Psoas muscle (tissue), 8 donors: ENCODE measurements around the gene C5AR2. TPM values are rescaled to one million over a fixed set of nuclear protein-coding genes. Genes with fewer than 3 reads are reported as not detected.
"Not testable (repeated sequence)": the region's sequence is repeated elsewhere in the genome, so short reads cannot be mapped to it uniquely, and the experiment has no call there.

Source experiments
- ATAC-seq, 4 donors: fragments of 200-7000 bp; cut with Tn5 transposase; one replicate each; pipeline ENCODE4 v1.9.1; 2020; ENCODE audit warnings: moderate library complexity in 3 of 4, mild to moderate bottlenecking in 2 of 4
- DNase-seq, 2 donors: peaks; one replicate each; pipeline ENCODE4 v3.0.0-alpha.2; 2020
- H3K27ac ChIP-seq: fragments of 200-600 bp; one replicate; pipeline ENCODE4 v1.8.0; 2022
- H3K27me3 ChIP-seq, 3 donors: fragments of 200-600 bp in 1 of 3; one replicate each; pipeline versions ENCODE4 v1.6.1 to v1.8.0; 2013 to 2022; ENCODE audit warnings: low read length in 2 of 3, mild to moderate bottlenecking in 2 of 3, moderate library complexity in 1 of 3; ENCODE audit not compliant: insufficient read depth in 3 of 3
- H3K36me3 ChIP-seq, 2 donors: fragments of 200-600 bp in 1 of 2; one replicate each; pipeline versions ENCODE4 v1.6.1 to v1.8.0; 2013 to 2022; ENCODE audit warnings: low read depth in 1 of 2, mild to moderate bottlenecking in 1 of 2, moderate library complexity in 1 of 2; ENCODE audit not compliant: insufficient read depth in 1 of 2
- H3K4me1 ChIP-seq: fragments of 200-600 bp; one replicate; pipeline ENCODE4 v1.8.0; 2022
- H3K4me3 ChIP-seq: fragments of 200-600 bp; one replicate; pipeline ENCODE4 v1.8.0; 2022; ENCODE audit warnings: mild to moderate bottlenecking
- H3K9me3 ChIP-seq: fragments of 200-600 bp; one replicate; pipeline ENCODE4 v1.8.0; 2022
- WGBS, 3 donors: extraction: QIAGEN DNeasy Blood & Tissue Kit; methylation state at CpG; one replicate each; pipeline versions ENCODE4 v1.1.6 to v1.1.7; 2013; 5-methylcytosine and 5-hydroxymethylcytosine counted together
- intact Hi-C, 2 donors: fragments of 100-400 bp; cut with DNase I; formaldehyde crosslinking; loops; one replicate each; pipeline versions ENCODE4 v1.11.0 to v1.14.2; 2022
- polyA plus RNA-seq, 3 donors: library from polyadenylated mRNA; stranded (reverse); fragments of 200-250 nt; gene quantifications; one replicate each; pipeline ENCODE4 v1.2.3, GENCODE V29; 2013
- total RNA-seq, 4 donors: library from RNA; stranded (reverse); fragmentation: NEBNext Ultra II Directional in 2 of 4; extraction: Animal tissue kit (Norgen Biotek cat#: 25700) in 2 of 4; gene quantifications; one replicate each; pipeline versions ENCODE4 v1.2.1 to v1.2.4, GENCODE V29; 2021 to 2023
- TF ChIP-seq, protein P1 (sequence below): fragments of 200-600 bp; IDR thresholded peaks from one replicate; pipeline ENCODE4 v1.8.0; 2022; ENCODE audit warnings: antibody characterized with exemption
- donor health status: healthy with polysubstance abuse.
- donor health status: DM: no; HTN: no; CAD: no; lungs with moderate emphysema.
- donor health status: Bipolar disorder and iron deficiency.
- donor health status: healthy.
- donor health status: DM: yes; HTN: yes; CAD: no.
- donor health status: DM: no; HTN: no; CAD: no.
- donor health status: DM: no; HTN: no; CAD: no.
- donor health status: DM: yes; HTN: yes; CAD: no.

Gene C5AR2
- total and polyA plus RNA-seq, 7 donors: 0.06 to 0.44 (median 0.37) TPM; not detected in 2

DNA sequence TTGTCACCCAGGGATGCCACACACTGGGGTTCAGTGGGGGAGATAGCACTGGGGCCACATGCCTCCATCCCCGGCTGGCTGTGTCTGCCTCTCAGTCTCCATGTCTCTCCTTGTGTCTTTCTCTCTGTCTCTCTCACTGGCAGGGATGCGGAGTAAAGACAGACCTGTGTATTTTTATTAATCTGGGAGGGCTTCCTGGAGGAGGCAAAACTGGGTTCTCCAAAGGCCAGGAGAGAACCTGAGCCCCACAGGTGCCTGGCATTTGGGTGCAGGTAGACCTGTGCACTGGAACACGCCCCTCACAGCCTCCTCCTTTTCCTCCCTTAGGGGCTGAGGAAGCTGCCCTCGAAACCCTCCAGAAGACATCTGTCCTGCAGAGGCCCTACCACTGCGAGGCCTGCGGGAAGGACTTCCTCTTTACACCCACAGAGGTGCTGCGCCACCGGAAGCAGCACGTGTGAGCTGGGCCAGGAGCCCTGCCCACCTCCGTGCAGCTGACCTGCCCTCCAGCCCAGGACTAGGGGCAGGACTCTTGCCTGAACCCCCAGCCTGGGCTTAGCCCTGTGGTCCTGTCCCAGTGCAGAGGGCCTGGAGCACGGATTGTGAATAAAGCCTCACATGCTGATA lies 49.8 kb downstream of the C5AR2 start:
- Histone ChIP-seq H3K27me3 (peaks cover 0 to 2% (median 0%) of the 10 kb centered on the region in 3 donors), H3K4me1 (peaks cover 8% of the 10 kb centered on the region), H3K9me3 (no peaks in the 10 kb centered on the region), H3K27ac (no peak overlapping the region), H3K36me3 (peaks cover 6 to 40% of the 10 kb centered on the region in 2 donors), H3K4me3 (no peak overlapping the region)
- WGBS, 3 donors: 78 to 82% (median 80%) methylated on average over 11 of the region's 11 CpGs
- no peak for ATAC-seq
- no peak for DNase-seq
- intact Hi-C loops: loop anchor here in 1 of 2 donors (10.0 kb wide), 1 partner anchor 77 kb away; the partner anchor contains the start of gene C5AR1
- TF ChIP-seq, protein P1, sequence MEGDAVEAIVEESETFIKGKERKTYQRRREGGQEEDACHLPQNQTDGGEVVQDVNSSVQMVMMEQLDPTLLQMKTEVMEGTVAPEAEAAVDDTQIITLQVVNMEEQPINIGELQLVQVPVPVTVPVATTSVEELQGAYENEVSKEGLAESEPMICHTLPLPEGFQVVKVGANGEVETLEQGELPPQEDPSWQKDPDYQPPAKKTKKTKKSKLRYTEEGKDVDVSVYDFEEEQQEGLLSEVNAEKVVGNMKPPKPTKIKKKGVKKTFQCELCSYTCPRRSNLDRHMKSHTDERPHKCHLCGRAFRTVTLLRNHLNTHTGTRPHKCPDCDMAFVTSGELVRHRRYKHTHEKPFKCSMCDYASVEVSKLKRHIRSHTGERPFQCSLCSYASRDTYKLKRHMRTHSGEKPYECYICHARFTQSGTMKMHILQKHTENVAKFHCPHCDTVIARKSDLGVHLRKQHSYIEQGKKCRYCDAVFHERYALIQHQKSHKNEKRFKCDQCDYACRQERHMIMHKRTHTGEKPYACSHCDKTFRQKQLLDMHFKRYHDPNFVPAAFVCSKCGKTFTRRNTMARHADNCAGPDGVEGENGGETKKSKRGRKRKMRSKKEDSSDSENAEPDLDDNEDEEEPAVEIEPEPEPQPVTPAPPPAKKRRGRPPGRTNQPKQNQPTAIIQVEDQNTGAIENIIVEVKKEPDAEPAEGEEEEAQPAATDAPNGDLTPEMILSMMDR: no peak

- H3K36me3 ChIP-seq: peaks cover 6 to 26% of the 10 kb centered on the region in 2 donors
- not testable (repeated sequence) for H3K4me1 ChIP-seq, H3K9me3 ChIP-seq, ATAC-seq, H3K27ac ChIP-seq, H3K4me3 ChIP-seq, H3K27me3 ChIP-seq, DNase-seq
- intact Hi-C loops: loop anchor here in 1 of 2 donors (10.0 kb wide), 1 partner anchor 79 kb away; the partner anchor contains the start of gene C5AR1
- WGBS, 3 donors: 63 to 66% (median 64%) methylated on average over 5 of the region's 5 CpGs
These were observed 51.9 kb downstream of the C5AR2 start for GRCh38 chr19:47383890-47384289.

GRCh38 chr19:47384533-47384932 lies 52.6 kb downstream of the C5AR2 start:
- WGBS, 3 donors: 78 to 87% (median 84%) methylated on average over 4 of the region's 4 CpGs
- intact Hi-C loops: loop anchor here in 1 of 2 donors (10.0 kb wide), 1 partner anchor 80 kb away; the partner anchor contains the start of gene C5AR1
- DNase-seq, H3K27me3 ChIP-seq, H3K27ac ChIP-seq, H3K9me3 ChIP-seq, H3K4me3 ChIP-seq, H3K4me1 ChIP-seq, ATAC-seq: not testable (repeated sequence)
- peaks cover 6 to 26% of the 10 kb centered on the region in 2 donors for H3K36me3 ChIP-seq

GRCh38 chr19:47386582-47386981 lies 54.6 kb downstream of the C5AR2 start:
- H3K27ac ChIP-seq, H3K4me3 ChIP-seq, H3K27me3 ChIP-seq, H3K36me3 ChIP-seq, H3K4me1 ChIP-seq, DNase-seq, ATAC-seq, H3K9me3 ChIP-seq: not testable (repeated sequence)
- 81 to 88% (median 82%) methylated on average over 11 to 12 of the region's 12 CpGs for WGBS, 3 donors
- intact Hi-C loops: loop anchor here in 1 of 2 donors (10.0 kb wide), 1 partner anchor 82 kb away; the partner anchor contains the start of gene C5AR1

- not testable (repeated sequence) for H3K4me3 ChIP-seq, DNase-seq, H3K36me3 ChIP-seq, ATAC-seq, H3K27ac ChIP-seq, H3K27me3 ChIP-seq, H3K9me3 ChIP-seq, H3K4me1 ChIP-seq
- intact Hi-C loops: loop anchor here in 1 of 2 donors (10.0 kb wide), 1 partner anchor 83 kb away; the partner anchor contains the start of gene C5AR1
- WGBS, 3 donors: 79 to 81% (median 79%) methylated on average over 3 of the region's 3 CpGs
These were observed 55.6 kb downstream of the C5AR2 start for GRCh38 chr19:47387623-47388022.

DNA sequence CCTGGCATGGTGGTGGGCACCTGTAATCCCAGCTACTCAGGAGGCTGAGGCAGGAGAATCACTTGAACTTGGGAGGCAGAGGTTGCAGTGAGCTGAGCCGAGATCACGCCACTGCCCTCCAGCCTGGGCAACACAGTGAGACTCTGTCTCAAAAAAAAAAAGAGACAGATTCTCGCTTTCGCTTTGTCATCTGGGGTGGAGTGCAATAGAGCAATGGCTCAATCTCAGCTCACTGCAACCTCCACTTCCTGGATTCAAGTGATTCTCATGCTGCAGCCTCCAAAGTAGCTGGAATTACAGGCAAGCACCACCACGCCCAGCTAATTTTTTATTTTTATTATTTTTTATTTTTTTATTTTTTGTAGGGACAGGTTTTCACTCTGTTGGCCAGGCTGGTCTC lies 56.7 kb downstream of the C5AR2 start:
- H3K27me3 ChIP-seq, ATAC-seq, H3K36me3 ChIP-seq, H3K4me1 ChIP-seq, H3K4me3 ChIP-seq, H3K27ac ChIP-seq, H3K9me3 ChIP-seq: not testable (repeated sequence)
- DNase-seq: peak in 1 of 2 donors; percentile 12
- intact Hi-C loops: loop anchor here in 1 of 2 donors (10.0 kb wide), 1 partner anchor 84 kb away; the partner anchor contains the start of gene C5AR1
- 84 to 90% (median 86%) methylated on average over 5 of the region's 5 CpGs for WGBS, 3 donors

DNA sequence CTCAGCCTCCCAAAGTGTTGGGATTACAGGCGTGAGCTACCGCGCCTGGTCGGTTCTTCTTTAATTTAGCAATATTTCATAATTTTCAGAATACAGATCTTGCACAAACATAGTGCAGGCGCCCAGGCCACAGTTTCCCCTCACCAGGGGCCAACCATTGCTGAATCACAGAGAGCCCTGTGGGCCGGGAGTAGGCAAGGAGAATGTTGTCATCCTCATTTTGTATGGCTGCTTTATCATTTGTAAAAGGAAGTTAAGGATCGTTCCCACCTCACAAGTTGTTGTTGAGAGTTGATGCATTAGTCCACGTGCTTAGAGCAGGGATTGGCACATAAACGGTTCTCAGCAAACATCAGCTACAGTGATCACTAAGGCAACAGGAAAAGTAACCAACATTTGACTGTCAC lies 57.2 kb downstream of the C5AR2 start:
- Histone ChIP-seq H3K4me3 (no peak overlapping the region), H3K36me3 (no peaks in the 10 kb centered on the region), H3K27ac (no peak overlapping the region), H3K4me1 (no peaks in the 10 kb centered on the region), H3K9me3 (no peaks in the 10 kb centered on the region), H3K27me3 (peaks cover 0 to 4% (median 4%) of the 10 kb centered on the region in 3 donors)
- TF ChIP-seq, protein P1: no peak
- intact Hi-C loops: loop anchor here in 1 of 2 donors (10.0 kb wide), 1 partner anchor 84 kb away; the partner anchor contains the start of gene C5AR1
- DNase-seq (no peak), ATAC-seq (no peak)
- 69 to 78% (median 73%) methylated on average over 9 of the region's 9 CpGs for WGBS, 3 donors
